Suprapubic skin (tissue), 3 donors: ENCODE results near the gene WIPF3.

Experiments
- POLR2AphosphoS5 ChIP-seq, 3 donors: sonication (generic); formaldehyde crosslinking; IDR thresholded peaks; one replicate each; pipeline ENCODE4 v1.6.1; 2017; ENCODE audit warnings: antibody characterized with exemption in 3 of 3
- TF ChIP-seq, protein P1 (sequence below), 2 donors: fragments of 200-600 bp in 1 of 2; fragments of 450-650 bp in 1 of 2; sonication (generic) in 1 of 2; IDR thresholded peaks; one replicate each; pipeline ENCODE4 v1.5.1; 2016 to 2019; ENCODE audit warnings: antibody characterized with exemption in 2 of 2, mild to moderate bottlenecking in 1 of 2, moderate library complexity in 1 of 2

DNA sequence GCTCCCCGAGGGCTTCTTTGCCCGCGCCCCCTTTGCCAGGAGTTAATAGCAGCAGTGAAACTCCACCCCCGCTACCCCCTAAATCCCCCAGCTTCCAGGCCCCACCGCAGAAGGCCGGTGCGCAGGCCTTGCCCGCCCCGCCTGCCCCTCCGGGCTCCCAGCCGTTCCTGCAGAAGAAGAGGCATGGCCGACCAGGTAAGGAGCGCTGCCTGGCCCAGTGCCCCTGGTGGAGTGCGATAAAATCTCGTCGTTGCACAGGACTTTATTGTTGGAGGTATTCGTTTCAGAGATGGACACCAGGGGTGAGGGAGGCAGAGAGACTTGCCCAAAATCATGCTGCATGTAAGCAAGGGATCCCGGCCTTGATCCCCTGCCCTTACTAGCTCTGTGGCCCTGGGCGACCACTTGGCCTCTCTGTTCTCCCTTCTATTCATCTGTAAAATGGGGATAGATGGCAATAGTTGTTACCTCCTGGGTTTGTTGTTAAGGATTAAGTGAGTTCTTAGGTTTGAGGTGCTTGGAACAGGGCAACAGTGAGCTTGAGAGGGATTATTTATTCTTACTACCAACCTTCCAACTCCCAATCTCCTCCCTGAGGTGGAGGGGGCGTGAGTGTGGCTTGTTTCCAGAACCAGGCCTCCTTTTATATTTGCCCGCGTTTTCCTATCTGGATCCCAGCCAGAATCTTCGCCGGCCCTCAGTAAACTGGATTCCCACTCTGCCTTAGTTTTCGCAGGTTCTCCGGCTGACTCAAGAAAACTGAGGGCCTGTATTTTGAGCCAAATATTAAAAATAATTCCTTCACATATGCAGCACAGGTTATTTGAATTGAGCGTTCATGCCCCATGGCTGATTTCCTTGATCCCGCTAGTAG is 78.3 kb downstream of the WIPF3 start:
- TF ChIP-seq POLR2AphosphoS5 (IDR thresholded peaks at IDR 0.05), result no peak
- TF ChIP-seq, protein P1, sequence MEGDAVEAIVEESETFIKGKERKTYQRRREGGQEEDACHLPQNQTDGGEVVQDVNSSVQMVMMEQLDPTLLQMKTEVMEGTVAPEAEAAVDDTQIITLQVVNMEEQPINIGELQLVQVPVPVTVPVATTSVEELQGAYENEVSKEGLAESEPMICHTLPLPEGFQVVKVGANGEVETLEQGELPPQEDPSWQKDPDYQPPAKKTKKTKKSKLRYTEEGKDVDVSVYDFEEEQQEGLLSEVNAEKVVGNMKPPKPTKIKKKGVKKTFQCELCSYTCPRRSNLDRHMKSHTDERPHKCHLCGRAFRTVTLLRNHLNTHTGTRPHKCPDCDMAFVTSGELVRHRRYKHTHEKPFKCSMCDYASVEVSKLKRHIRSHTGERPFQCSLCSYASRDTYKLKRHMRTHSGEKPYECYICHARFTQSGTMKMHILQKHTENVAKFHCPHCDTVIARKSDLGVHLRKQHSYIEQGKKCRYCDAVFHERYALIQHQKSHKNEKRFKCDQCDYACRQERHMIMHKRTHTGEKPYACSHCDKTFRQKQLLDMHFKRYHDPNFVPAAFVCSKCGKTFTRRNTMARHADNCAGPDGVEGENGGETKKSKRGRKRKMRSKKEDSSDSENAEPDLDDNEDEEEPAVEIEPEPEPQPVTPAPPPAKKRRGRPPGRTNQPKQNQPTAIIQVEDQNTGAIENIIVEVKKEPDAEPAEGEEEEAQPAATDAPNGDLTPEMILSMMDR (IDR thresholded peaks at IDR 0.05), result no peak
